Measurements from ENCODE around the gene RHOD. TPM values are rescaled to one million over a fixed set of nuclear protein-coding genes. Genes with fewer than 3 reads are reported as not detected.

The RHOD gene
- total and polyA plus RNA-seq, 7 donors: 9.7 to 56.5 (median 20.9) TPM

- Histone ChIP-seq H3K4me3 (no peak overlapping the region), H3K27ac (no peak overlapping the region), H3K27me3 (ENCODE audit: insufficient read depth in 3 of 3, low read length in 2 of 3) (peaks cover 0 to 4% (median 0%) of the 10 kb centered on the region in 3 donors), H3K9me3 (no peaks in the 10 kb centered on the region), H3K36me3 (ENCODE audit: insufficient read depth in 1 of 2, low read depth in 1 of 2) (no peaks in the 10 kb centered on the region), H3K4me1 (no peaks in the 10 kb centered on the region)
- TF ChIP-seq, protein P1, sequence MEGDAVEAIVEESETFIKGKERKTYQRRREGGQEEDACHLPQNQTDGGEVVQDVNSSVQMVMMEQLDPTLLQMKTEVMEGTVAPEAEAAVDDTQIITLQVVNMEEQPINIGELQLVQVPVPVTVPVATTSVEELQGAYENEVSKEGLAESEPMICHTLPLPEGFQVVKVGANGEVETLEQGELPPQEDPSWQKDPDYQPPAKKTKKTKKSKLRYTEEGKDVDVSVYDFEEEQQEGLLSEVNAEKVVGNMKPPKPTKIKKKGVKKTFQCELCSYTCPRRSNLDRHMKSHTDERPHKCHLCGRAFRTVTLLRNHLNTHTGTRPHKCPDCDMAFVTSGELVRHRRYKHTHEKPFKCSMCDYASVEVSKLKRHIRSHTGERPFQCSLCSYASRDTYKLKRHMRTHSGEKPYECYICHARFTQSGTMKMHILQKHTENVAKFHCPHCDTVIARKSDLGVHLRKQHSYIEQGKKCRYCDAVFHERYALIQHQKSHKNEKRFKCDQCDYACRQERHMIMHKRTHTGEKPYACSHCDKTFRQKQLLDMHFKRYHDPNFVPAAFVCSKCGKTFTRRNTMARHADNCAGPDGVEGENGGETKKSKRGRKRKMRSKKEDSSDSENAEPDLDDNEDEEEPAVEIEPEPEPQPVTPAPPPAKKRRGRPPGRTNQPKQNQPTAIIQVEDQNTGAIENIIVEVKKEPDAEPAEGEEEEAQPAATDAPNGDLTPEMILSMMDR (IDR thresholded peaks at IDR 0.05): no peak
- peak; percentile 82 to 95 (median 92) for ATAC-seq
- intact Hi-C loops (cut with DNase I): no loop called here
- WGBS, 3 donors: 42 to 64% (median 46%) methylated on average over 14 of the region's 14 CpGs
- DNase-seq: peak; percentile 50 to 82
Observed at GRCh38 chr11:67045314-67045713, 11.3 kb upstream of the RHOD start.

DNA sequence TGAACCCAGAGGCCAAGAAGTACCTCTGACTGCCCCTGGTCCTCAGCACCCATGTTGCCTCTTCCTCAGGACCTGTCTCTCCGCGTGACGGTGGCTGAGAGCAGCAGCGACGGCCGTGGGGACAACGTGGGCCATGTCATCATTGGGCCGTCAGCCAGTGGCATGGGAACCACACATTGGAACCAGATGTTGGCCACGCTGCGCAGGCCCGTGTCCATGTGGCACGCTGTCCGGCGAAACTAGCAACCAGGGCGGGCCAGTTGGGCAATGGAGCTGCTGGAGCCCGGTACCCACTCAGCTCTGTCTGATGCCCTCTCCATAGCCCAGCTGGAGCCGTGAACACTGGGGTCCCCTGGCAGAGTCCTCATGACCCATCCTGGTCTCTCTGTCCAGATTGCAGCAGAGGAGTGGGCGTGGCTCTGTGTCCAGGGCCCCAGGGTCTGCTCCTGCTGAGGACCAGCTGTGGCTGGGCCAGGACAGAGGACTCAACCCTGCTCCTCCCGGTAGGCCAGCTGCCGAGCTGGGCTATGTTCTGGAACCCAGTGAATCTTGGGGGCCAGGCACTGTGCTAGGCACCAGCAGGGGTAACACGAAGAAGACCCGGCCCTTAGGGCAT lies 8.0 kb upstream of the RHOD start:
- H3K9me3 ChIP-seq: no peaks in the 10 kb centered on the region
- 80 to 90% (median 83%) methylated on average over 22 of the region's 22 CpGs for WGBS, 3 donors
- no peak overlapping the region for H3K4me3 ChIP-seq
- no peaks in the 10 kb centered on the region for H3K36me3 ChIP-seq (ENCODE audit: insufficient read depth in 1 of 2, low read depth in 1 of 2)
- TF ChIP-seq, protein P1 (IDR thresholded peaks at IDR 0.05): no peak
- no peak overlapping the region for H3K27ac ChIP-seq
- DNase-seq (no peak), ATAC-seq (no peak)
- H3K4me1 ChIP-seq: no peaks in the 10 kb centered on the region
- no peaks in the 10 kb centered on the region for H3K27me3 ChIP-seq (ENCODE audit: insufficient read depth in 3 of 3, low read length in 2 of 3)
- intact Hi-C loops (cut with DNase I): no loop called here

DNA sequence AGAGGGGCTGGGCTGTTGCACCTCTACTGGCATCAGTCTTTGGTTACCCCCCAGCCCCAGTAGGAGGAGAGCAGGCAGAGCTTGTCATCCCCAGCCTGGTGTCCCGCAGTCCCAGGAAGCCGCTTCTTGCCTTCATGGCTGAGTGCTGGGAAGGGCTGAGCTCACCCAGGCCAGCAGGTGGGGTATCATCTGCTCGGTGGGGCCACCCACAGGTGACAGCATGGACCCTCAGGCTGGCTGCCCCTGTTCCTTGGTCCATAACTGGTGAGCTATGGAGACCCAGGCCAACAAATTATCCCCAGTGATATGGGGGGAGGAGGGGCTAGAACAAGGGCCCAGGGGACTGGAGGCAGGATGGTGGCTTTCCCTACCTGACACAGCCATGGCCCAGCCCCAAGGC lies 6.5 kb upstream of the RHOD start:
- no peaks in the 10 kb centered on the region for H3K9me3 ChIP-seq
- intact Hi-C loops (cut with DNase I): loop anchor here in 1 of 2 donors (5.0 kb wide), 1 partner anchor 117 kb away; no protein-coding TSS in a partner anchor

DNA sequence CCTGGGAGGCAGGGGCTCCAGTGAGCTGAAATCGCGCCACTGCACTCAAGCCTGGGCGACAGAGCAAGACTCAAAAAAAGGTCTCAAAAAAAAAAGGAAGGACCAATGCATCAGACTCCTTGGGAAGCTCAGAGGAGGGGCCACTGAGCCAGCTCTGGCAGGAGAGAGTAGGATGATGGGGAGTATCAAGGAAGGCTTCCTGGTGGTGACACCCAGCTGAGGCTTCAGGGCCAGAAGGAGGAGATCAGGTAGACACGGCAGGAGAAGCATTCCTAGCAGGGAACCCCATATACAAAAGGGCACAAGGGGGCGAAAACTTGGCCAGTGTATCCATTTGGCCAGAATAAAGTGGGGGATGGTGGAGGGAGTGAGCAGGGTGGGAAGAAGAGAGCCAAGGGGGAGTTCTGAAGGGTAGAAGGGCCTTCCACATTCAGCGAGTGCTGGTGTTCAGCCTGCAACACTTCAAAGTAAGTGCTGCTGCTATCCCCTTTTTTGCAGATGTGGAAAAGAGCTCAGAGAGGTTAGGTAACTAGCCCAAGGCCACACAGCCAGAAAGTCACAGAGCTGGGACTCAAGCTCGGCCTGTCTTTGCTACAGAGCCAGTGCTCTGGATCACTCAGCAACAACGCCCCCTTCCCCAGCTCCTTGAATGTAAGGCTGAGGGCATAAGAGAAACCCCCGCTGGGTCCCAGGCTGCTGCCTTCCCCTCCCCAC lies 5.3 kb upstream of the RHOD start:
- H3K27ac ChIP-seq: no peak overlapping the region
- no peak for ATAC-seq
- no peaks in the 10 kb centered on the region for H3K27me3 ChIP-seq (ENCODE audit: insufficient read depth in 3 of 3, low read length in 2 of 3)
- WGBS, 3 donors: 88 to 92% (median 91%) methylated on average over 9 of the region's 9 CpGs
- H3K36me3 ChIP-seq (ENCODE audit: insufficient read depth in 1 of 2, low read depth in 1 of 2): no peaks in the 10 kb centered on the region
- DNase-seq: no peak
- no peak overlapping the region for H3K4me3 ChIP-seq
- H3K9me3 ChIP-seq: no peaks in the 10 kb centered on the region
- TF ChIP-seq, protein P1 (IDR thresholded peaks at IDR 0.05): no peak
- peaks cover 20% of the 10 kb centered on the region for H3K4me1 ChIP-seq
- intact Hi-C loops (cut with DNase I): loop anchor here in 1 of 2 donors (5.0 kb wide), 1 partner anchor 116 kb away; no protein-coding TSS in a partner anchor

More for the DNA sequence above, 6.5 kb upstream of the RHOD start:
- H3K36me3 ChIP-seq (ENCODE audit: insufficient read depth in 1 of 2, low read depth in 1 of 2): no peaks in the 10 kb centered on the region
- H3K4me1 ChIP-seq: peaks cover 14% of the 10 kb centered on the region
- TF ChIP-seq, protein P1 (IDR thresholded peaks at IDR 0.05): no peak
- no peak overlapping the region for H3K4me3 ChIP-seq
- no peaks in the 10 kb centered on the region for H3K27me3 ChIP-seq (ENCODE audit: insufficient read depth in 3 of 3, low read length in 2 of 3)
- 78 to 86% (median 83%) methylated on average over 3 of the region's 3 CpGs for WGBS, 3 donors
- DNase-seq: no peak
- no peak for ATAC-seq
- no peak overlapping the region for H3K27ac ChIP-seq

Measured in psoas muscle (tissue), 8 donors.